ENCODE data around the gene HRAS.

Gene HRAS

DNA sequence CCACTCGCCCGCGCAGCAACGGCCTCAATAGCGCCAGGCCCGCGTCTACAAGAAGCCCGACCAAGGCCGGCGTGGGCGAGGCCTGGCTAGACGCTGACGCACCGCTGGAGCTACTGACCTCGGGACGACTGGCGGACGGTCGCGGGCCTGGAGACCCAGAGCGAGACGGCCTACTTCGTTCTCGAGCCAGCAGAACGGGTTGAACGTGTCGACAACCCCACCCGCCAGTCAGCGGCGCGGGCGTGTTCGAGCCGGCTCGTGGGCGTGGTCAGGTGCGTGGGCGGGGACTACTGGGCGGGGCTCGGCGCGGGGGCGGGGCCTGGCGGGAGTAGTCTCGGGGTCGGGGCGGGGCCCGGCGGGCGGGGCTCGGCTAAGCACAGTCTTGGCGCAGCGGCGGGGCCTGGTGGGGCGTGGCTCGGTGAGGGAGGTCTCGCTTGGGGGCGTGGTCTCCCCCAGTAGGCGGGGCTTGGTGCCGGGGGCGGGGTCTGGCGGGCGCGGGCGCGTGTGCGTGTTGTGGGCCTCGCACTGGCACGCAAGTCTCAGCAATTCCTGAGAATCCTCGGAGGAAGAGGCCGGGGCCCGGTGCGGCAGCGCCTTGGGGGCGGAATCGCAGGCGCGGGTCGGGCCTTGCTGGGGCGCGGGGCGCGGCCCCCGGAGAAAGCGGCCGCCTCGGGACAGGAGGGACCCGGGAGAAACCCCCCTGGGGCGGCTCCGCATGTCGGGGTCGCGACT is 28.2 kb downstream of the HRAS start, which contains the start of gene RNH1:
TSS of gene RNH1 (minus strand) at position 248 of the 732 bp plus-strand sequence. CDS start 5,080 bp downstream, outside the sequence.
- peak; percentile 100 for DNase-seq

- peak; percentile 95 to 97 for DNase-seq
Measured at GRCh38 chr11:506238-506994, 29.0 kb downstream of the HRAS start.

- DNase-seq = no peak
Measured at GRCh38 chr11:504994-505344, 30.4 kb downstream of the HRAS start.

DNA sequence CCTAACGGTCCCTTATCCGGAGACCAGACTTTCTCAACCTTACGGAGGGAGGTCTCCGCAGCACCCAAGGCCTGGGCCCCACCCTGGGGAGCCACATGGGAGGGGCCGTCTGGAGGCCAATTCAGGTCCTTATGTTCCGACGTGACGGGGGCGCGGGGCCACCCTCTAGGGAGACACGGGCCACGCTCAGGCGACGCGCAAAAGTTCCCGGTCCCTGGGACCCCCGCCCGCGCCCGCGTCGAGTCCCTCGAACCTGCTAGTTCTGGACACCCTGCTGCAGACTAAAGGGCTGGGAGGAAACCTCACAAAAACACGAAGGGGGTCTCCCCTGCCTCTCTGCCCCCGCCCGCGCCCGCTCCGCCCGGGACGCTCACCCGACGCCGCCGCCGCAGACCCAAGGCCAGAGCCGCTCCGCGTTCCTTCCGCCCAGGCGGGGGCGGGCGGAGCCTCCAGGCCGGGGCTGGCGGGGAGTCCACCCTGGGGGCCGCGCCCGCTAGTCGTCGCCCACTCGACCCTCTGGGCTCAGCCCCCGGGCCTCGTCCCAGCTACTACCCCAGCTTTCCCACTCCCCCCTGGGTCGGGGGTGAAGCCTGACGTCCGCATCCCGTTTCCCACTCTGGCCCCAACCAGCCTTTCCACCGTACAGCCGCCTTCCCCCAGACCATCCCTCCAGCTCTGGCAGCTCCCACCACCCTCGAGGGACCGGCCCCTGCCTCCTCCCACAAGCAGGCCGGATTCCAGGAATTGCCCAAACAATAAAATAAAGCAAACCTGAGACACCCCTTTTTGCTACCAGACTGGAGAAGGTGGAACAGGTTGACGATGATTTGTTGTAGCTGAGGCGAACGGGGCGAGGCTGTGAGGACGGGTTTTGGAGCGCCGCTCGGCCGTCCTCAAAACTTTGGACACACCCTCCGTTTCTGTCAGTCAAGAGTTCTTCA is 31.1 kb downstream of the HRAS start:
- peak in 1 of 2 experiments; percentile 47 for DNase-seq

GRCh38 chr11:503179-503981 is 32.0 kb downstream of the HRAS start:
- DNase-seq = peak; percentile 52 to 57

DNA sequence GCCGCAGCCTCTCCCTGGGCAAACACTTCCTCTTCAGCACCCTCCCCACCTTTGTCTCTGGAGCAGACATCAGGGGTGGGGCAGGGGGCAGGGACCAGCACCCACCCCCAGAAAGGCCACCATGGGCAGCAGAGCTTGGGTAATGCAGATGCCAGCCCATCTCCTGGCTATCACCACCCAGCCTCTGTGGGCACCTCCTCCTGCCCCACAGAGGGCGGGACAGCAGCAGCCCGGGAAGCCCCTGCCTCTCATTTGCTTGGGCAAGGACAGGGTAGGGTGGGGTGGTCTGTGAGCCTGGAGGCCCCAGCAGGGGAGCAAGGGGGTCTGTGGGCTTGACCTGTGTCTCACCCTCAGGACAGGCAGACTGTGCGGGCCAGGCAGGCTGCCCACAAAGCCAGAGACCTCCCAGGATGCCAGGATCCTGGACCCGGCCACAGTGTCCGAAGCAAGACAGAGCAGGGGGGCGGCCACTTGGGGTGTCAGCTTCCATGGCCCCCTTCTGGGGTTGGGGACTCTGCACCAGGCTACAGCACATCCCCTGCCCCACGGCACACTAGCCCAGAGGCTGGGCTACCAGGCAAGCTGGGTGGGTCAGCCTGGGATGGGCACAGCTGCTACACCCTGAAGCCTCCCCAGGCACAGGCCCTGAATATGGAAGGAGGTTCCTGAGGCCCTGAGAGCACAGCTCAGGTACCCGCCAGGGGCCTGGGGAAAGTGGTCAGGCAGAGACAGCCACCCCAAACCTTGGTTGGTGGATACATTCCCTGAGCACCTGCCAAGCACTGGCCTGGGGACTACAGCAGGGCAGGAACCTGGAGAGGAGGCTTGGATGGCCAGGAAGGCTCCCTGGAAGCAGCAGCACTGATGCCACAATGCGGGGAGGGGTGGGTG is 32.8 kb downstream of the HRAS start:
- no peak for DNase-seq

DNA sequence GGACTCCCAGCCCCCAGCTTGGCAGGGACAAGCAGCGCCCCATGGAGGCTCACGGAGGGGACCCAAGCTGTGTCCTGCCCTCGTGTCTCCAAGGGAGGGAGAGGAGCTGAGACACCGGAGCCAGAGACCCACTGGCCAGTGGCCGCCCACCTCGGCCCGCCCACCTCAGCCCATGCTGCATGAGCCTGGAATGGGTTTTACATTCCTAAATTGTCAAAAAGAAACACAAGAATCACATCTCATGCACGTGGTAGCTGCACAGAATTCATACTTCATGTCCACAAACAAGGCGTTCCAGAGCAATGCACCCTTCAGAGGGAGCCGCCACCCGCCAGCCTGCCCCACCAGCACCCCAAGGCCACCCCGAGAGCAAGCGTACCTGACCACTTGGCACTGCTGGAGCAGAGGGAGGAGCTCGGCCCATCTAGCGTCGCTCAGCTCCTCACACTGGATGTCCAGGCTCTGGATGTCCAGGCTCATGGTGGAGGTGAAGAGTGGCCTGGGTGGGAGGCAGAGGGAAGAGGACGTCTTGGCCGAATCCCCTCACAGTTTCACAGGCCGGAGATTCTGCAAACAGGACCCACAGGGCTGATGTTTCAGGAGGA is 33.6 kb downstream of the HRAS start:
- no peak for DNase-seq

DNA sequence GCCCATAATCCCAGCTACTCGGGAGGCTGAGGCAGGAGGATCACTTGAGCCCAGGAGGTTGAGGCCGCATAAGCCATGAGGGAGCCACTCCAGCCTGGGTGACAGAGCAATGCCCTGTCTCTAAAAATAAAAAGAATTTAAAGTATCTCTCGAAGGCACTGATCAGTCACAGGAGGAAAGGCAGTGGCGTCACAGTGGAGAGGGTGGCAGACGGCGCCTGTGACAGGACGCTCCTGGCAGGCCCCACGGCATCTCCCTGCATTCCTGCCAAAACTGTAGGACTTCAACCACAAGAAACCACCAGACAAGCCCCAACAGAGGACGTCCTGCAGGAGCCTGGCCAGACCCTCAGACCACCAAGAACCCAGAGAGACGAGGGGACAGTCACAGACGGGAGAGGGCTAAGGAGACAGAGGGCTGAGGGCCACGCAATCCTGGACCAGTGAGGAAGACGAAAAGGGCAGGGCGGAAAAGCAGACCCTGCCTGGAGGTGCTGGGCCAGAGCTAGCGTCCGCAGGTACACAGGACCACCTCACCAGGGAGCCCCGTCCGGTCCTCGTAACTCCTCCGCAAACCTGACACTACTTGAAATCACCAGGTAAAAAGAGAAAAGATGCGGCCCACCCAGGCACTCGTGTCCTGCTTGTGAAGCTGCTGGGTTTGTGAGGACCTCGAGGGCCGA is 34.2 kb downstream of the HRAS start:
- DNase-seq = no peak

GRCh38 chr11:499201-500076 is 35.9 kb downstream of the HRAS start:
- no peak for DNase-seq

GRCh38 chr11:498297-499181 is 36.8 kb downstream of the HRAS start:
- DNase-seq = no peak

GRCh38 chr11:497565-498296 is 37.6 kb downstream of the HRAS start:
- no peak for DNase-seq

DNA sequence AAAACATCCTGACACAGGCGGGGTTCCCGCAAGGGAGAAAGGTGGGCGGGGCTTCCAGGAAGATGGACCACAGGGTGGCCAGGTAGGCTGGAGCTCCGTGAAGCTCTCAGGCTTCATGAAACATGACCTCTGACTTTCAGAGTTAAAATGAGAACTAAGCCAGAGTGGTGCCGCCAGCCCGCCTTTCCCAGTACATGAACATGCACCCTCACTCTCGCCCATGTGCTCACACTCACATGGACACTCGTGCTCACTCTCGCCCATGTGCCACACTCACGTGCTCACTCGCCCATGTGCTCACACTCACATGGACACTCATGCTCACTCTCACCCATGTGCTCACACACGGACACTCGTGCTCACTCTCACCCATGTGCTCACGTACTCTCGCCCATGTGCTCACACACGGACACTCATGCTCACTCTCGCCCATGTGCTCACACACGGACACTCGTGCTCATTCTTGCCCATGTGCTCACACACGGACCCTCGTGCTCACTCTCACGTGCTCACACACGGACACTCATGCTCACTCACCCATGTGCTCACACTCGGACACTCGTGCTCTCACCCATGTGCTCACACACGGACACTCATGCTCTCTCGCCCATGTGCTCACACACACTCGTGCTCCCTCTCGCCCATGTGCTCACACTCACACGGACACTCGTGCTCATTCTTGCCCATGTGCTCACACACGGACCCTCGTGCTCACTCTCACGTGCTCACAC is 38.4 kb downstream of the HRAS start:
- no peak for DNase-seq

DNA sequence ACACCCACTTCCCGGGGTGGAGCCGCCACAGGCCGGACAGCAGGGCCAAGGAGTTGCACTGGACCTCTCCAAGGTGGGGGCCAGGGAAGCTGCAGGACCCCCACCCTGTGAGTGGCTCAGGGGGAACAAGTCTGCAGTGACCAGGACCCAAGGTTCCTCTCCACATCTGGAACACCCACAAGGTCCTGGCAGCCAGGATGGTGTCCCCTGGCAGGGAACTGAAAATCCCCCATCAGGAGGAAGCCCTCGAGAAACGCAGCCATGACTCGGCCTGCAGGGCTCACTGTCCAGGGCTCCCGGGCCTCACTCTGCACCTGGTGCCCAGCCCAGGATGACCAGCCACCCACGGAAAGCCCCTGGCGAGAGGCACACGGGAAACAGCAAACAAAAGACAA is 39.8 kb downstream of the HRAS start:
- DNase-seq = no peak

DNA sequence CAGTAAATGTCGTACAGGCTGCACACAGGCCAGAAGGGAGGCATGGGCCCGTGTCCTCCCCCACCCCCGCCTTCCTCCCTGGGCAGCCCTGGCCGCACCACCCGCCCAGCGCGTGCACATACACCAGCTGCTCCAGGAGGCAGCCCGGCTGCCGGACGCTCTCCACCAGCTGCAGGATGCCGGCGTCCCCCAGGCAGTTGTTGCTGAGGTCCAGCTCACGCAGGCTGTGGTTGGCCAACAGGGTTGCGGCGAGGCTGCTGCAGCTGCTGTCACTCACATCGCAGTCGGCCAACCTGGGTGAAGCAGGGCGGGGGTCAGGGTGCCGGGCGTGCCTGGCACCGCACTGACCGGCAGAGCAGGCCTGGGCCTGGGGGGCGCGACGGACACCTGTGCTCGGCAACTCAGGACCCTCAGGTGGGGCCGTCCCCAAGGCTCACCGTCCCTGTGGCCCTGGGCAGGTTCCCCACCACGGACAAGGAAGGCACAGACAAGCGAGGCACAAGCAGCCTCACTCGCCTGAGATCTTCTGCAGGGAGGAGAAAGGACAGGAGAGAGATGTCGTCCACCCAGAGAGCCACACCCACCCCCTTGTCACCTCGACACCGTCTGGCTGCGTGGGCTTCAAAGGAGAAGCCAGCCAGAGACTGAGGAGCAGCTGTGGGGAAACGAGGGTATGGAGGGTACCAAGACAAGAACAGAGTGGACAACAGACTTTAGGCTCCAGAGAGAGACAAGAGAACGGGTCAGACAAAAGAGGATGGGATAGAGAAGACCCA is 40.4 kb downstream of the HRAS start:
- no peak for DNase-seq

DNA sequence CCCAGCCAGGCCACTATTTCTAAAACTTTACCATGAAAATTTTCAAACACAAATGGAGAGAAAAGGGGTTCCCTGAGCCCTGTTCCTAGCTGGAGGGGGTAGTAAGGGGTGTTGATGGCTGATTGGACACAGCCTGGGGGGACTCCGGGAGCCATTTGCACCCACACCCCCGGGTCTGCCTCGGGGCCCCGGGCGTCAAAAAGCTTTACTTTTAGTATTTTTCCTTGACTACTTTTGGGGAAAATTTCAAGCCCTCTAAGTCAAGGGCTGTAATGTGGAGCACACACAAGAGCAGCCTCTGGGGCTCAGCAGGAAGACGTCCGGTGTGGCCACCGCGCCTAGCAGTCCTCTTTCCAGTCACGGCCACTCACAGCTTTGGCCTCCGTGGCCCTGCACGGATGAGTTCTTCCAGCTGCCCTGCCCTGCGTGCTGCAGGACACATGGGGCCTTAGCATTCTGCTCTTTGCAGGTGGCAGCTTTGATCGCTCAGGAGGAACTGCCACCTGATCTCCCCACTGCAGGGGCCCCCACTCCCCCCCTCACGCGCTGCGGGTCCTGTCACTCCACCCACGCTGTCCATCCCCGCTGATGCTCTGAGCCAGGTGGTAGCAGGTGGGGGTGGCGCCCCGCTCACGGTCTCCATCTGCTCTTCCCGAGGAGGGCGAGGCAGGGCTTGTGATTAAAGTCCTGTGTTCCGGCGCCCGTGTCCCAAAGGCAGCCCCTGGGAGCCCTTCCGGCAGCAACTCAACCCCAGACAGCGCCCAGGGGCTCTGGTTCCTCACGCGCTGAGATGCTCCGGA is 42.7 kb downstream of the HRAS start:
- no peak for DNase-seq

Measured in activated T-cell treated with anti-CD3 and anti-CD28 coated beads, Interleukin-2, amount 50 U/mL, for 48 hours (primary cell).